GM19239 (cell line): Measurements from ENCODE around the gene DMD.
"Not testable (repeated sequence)": the region's sequence is repeated elsewhere in the genome, so short reads cannot be mapped to it uniquely, and the experiment has no call there.

Source experiments
- DNase-seq: peaks from one replicate; pipeline ENCODE4 v3.0.0; 2011; ENCODE audit warnings: low spot score; ENCODE audit not compliant: insufficient read length
- FAIRE-seq: peaks from 2 replicates; lab custom pipeline; 2011; peaks lifted over from hg19 to GRCh38; lab: Jason Lieb, UNC

Gene DMD

GRCh38 chrX:33211356-33212260, at the start of gene DMD:
DMD (minus strand) TSS chrX:33211549; CDS start chrX:33211312, 237 bp downstream.
- FAIRE-seq: no peak
- no peak for DNase-seq

- DNase-seq: no peak
- FAIRE-seq: no peak
Observed at GRCh38 chrX:33252306-33252825, 41.0 kb upstream of the DMD start.

GRCh38 chrX:33218819-33219218, 7.5 kb upstream of the DMD start:
- FAIRE-seq (no peak), DNase-seq (no peak)

- DNase-seq (no peak), FAIRE-seq (no peak)
Observed at GRCh38 chrX:33210156-33210555, 1.2 kb downstream of the DMD start.

- no peak for FAIRE-seq
- DNase-seq: no peak
Observed at GRCh38 chrX:33207056-33207455, 4.3 kb downstream of the DMD start.

GRCh38 chrX:33205321-33205720, 6.0 kb downstream of the DMD start:
- FAIRE-seq (no peak), DNase-seq (no peak)

- DNase-seq: no peak
- FAIRE-seq: no peak
Observed at GRCh38 chrX:33204889-33205288, 6.5 kb downstream of the DMD start.

- no peak for DNase-seq
- FAIRE-seq: no peak
Observed at GRCh38 chrX:33198561-33199279, 12.6 kb downstream of the DMD start.

GRCh38 chrX:33195698-33196097, 15.7 kb downstream of the DMD start:
- FAIRE-seq: no peak

GRCh38 chrX:33194876-33195433, 16.4 kb downstream of the DMD start:
- no peak for FAIRE-seq
- DNase-seq: no peak

More at GRCh38 chrX:33195698-33196097, 15.7 kb downstream of the DMD start:
- no peak for DNase-seq

GRCh38 chrX:33194289-33194688, 17.1 kb downstream of the DMD start:
- FAIRE-seq (no peak), DNase-seq (no peak)

GRCh38 chrX:33190016-33190415, 21.3 kb downstream of the DMD start:
- DNase-seq: no peak

GRCh38 chrX:33188881-33189280, 22.5 kb downstream of the DMD start:
- FAIRE-seq: no peak
- DNase-seq: no peak

More at GRCh38 chrX:33190016-33190415, 21.3 kb downstream of the DMD start:
- FAIRE-seq: no peak

GRCh38 chrX:33188286-33188685, 23.1 kb downstream of the DMD start:
- FAIRE-seq (peak; percentile 18), DNase-seq (no peak)

GRCh38 chrX:33184803-33185202, 26.5 kb downstream of the DMD start:
- not testable (repeated sequence) for FAIRE-seq, DNase-seq

GRCh38 chrX:33183361-33183760, 28.0 kb downstream of the DMD start:
- DNase-seq: no peak
- FAIRE-seq: no peak

GRCh38 chrX:33178690-33179089, 32.7 kb downstream of the DMD start:
- DNase-seq (no peak), FAIRE-seq (no peak)

- no peak for FAIRE-seq
- no peak for DNase-seq
Observed at GRCh38 chrX:33178218-33178617, 33.1 kb downstream of the DMD start.

GRCh38 chrX:33175201-33175600, 36.1 kb downstream of the DMD start:
- FAIRE-seq (no peak), DNase-seq (no peak)

GRCh38 chrX:33171041-33171440, 40.3 kb downstream of the DMD start:
- DNase-seq (no peak), FAIRE-seq (no peak)

- no peak for FAIRE-seq
- no peak for DNase-seq
Observed at GRCh38 chrX:33161829-33162228, 49.5 kb downstream of the DMD start.
